ENCODE data around the gene RTEL1. TPM values are rescaled to one million over a fixed set of nuclear protein-coding genes. Genes with fewer than 3 reads are reported as not detected.

The RTEL1 gene
- total RNA-seq, 1 experiment from 2014 or later, result 58.0 TPM

DNA sequence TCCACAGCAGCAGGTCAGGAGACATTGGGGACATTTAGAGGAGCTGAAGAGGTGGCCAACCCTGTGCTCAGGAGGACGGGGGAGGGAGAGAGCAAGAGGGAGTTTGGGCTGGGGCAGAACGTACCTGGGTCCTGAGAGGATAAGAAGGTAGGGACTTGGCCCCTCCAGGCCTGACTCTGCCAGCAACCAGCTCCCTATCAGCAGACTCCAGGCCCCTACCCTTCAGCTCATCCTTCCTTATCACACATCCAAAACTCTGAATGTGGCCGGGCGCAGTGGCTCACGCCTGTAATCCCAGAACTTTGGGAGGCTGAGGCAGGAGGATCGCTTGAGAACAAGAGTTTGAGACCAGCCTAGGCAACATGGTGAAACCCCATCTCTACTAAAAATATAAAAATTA is 9.9 kb upstream of the RTEL1 start:
- Histone ChIP-seq H3K9ac (ENCODE audit: low read length) (no peak overlapping the region), H3K4me2 (ENCODE audit: low read length) (no peak overlapping the region)
- CTCF ChIA-PET, result no interaction called here

More for the DNA sequence above, 9.9 kb upstream of the RTEL1 start:
- H3K27me3 ChIP-seq (ENCODE audit: insufficient read depth, low read length), result no peaks in the 10 kb centered on the region
- H3K4me3 ChIP-seq (replicated peaks in 1 of 2; ENCODE audit: low read depth in 1 of 2, low read length in 2 of 2), result no peak overlapping the region
- peaks cover 9 to 26% of the 10 kb centered on the region in 2 experiments; a peak in 3 of 4 replicates for H3K4me1 ChIP-seq (ENCODE audit: control insufficient read depth in 1 of 2, insufficient read depth in 2 of 2, low read length in 2 of 2)
- ChIA-PET RAD21 (ENCODE audit: low non-redundant PET in 1 of 2, low total read pairs in 2 of 2, uncharacterized antibody in 2 of 2, unreplicated experiment in 2 of 2) (no interaction called here), POLR2A (no interaction called here)
- ATAC-seq (no peak), DNase-seq (ENCODE audit: low read depth, low spot score) (no peak)
- BruUV-seq (replicated peaks), result no TSS peak
- no peak overlapping the region for H3K27ac ChIP-seq (ENCODE audit: low read depth, low read length)
- intact Hi-C loops (cut with micrococcal nuclease), result no loop called here
- 0 out of 4 replicates have a peak, but pooled peaks cover 0 to 3% of the 10 kb centered on the region in 2 experiments for H3K36me3 ChIP-seq (ENCODE audit: control insufficient read depth in 1 of 2, insufficient read depth in 2 of 2, low read length in 2 of 2)
- H4K20me1 ChIP-seq (ENCODE audit: insufficient read depth), result no peaks in the 10 kb centered on the region
- no peak for TF ChIP-seq SRF (IDR thresholded peaks at IDR 0.05; ENCODE audit: low read depth)
- no peak for TF ChIP-seq ZNF274 (IDR thresholded peaks at IDR 0.05; ENCODE audit: low read depth, low read length)
- TF ChIP-seq MAX (IDR thresholded peaks at IDR 0.05), result no peak
- TF ChIP-seq RAD21 (IDR thresholded peaks at IDR 0.05; ENCODE audit: low read depth), result no peak
- no peak for TF ChIP-seq POLR2A (IDR thresholded peaks at IDR 0.05; ENCODE audit: borderline replicate concordance, extremely low read depth, insufficient read depth, insufficient read length)
- no peak for TF ChIP-seq CEBPB (IDR thresholded peaks at IDR 0.05; ENCODE audit: low read depth)
- no peak for TF ChIP-seq CBX3 (IDR thresholded peaks at IDR 0.05; ENCODE audit: low read depth)
- no peak for TF ChIP-seq YY1 (IDR thresholded peaks at IDR 0.05; ENCODE audit: extremely low read depth, insufficient replicate concordance, low read depth, low read length)
- no peak for TF ChIP-seq TCF7L2 (IDR thresholded peaks at IDR 0.05; ENCODE audit: borderline replicate concordance, extremely low read depth, insufficient read depth, insufficient read length)
- no peak for TF ChIP-seq CTCF (IDR thresholded peaks at IDR 0.05 in 2 of 3, conservative IDR thresholded peaks at IDR 0.05 in 1 of 3; ENCODE audit: borderline replicate concordance in 1 of 3, insufficient read depth in 1 of 3, low read depth in 2 of 3, low read length in 2 of 3)
- TF ChIP-seq SP1 (IDR thresholded peaks at IDR 0.05; ENCODE audit: low read depth), result no peak
- no peak overlapping the region for H2AFZ ChIP-seq (ENCODE audit: low read depth, low read length, poor library complexity, severe bottlenecking)
- H3K9me2 ChIP-seq (ENCODE audit: insufficient read depth), result no peaks in the 10 kb centered on the region
- no peaks in the 10 kb centered on the region for H3K9me3 ChIP-seq (ENCODE audit: control insufficient read depth in 1 of 2, insufficient read depth in 1 of 2, low read depth in 1 of 2, low read length in 2 of 2)
- H3K79me2 ChIP-seq (ENCODE audit: insufficient read depth, low read length), result peaks cover 44% of the 10 kb centered on the region

Measured in HCT116 (cell line).